Fibroblast of skin of scalp (primary cell): ENCODE measurements around the gene KCP.
A peak's percentile ranks its signal among the peaks of the same experiment; 100 is the strongest.

Source experiments
- DNase-seq: peaks from one replicate; pipeline ENCODE4 v3.0.0-alpha.2; 2013

KCP gene

DNA sequence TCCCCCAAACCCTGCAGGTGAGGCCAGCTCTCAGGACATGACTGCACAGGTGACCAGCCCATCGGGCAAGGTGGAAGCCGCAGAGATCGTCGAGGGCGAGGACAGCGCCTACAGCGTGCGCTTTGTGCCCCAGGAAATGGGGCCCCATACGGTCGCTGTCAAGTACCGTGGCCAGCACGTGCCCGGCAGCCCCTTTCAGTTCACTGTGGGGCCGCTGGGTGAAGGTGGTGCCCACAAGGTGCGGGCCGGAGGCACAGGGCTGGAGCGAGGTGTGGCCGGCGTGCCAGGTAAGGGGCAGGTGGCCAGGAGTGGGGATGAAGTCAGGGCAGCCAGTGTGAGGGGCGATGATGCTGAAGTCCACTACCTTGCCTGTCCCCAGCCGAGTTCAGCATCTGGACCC is 56.1 kb downstream of the KCP start:
- no peak for DNase-seq

DNA sequence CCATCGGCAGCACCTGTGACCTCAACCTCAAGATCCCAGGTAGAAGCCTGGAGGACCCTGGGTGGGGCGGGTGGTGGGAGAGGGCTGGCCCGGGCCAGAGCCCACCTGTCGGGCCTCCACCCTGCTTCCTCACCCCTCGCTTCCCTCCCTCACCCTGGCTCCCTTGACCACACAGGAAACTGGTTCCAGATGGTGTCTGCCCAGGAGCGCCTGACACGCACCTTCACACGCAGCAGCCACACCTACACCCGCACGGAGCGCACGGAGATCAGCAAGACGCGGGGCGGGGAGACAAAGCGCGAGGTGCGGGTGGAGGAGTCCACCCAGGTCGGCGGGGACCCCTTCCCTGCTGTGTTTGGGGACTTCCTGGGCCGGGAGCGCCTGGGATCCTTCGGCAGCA is 56.7 kb downstream of the KCP start:
- no peak for DNase-seq

DNA sequence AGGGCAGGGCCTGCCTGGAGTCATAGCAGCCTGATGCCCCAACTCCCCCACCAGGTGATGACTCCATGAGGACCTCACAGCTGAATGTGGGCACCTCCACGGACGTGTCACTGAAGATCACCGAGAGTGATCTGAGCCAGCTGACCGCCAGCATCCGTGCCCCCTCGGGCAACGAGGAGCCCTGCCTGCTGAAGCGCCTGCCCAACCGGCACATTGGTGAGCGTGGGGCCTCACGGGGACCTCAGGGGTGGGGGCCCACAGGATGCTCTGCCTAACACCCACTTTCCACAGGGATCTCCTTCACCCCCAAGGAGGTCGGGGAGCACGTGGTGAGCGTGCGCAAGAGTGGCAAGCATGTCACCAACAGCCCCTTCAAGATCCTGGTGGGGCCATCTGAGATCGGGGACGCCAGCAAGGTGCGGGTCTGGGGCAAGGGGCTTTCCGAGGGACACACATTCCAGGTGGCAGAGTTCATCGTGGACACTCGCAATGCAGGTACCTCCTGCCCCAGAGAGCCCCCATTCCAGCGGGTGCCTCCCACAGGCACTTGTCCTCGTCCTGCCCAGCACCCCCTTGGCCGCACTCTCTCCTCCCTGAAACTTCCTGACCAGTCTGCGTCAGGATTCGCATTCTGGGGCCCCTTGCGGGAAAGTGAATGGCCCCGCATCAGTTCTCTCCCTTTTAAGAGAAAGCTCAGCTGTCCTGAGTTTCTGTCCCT is 57.8 kb downstream of the KCP start:
- DNase-seq, result no peak

DNA sequence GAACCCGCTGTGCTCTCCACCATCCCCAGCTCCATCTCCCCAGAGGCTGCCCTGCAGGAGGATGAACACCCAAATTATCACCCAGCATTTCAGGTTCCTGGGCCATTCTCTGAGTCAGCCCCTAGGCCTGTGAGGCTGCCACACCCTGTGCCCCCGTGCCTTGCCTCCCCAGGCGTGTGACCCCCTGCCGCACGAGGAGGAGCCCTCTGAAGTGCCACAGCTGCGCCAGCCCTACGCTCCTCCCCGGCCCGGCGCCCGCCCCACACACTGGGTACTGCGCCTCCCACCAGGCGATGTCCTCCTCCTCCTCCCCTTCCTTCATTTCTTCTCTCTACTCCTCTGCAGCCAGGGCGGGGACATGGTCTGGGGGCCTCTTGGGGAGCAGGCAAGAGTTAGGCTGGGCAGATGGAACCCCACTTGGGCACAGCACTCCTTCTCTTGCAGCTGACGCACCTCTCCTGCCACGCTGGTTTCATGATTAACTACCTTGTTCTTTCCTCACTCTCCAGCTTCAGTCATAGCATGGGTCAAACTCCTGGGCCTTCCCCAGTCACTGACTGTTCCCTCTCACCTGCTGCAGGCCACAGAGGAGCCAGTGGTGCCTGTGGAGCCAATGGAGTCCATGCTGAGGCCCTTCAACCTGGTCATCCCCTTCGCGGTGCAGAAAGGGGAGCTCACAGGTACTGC is 60.6 kb downstream of the KCP start:
- no peak for DNase-seq

DNA sequence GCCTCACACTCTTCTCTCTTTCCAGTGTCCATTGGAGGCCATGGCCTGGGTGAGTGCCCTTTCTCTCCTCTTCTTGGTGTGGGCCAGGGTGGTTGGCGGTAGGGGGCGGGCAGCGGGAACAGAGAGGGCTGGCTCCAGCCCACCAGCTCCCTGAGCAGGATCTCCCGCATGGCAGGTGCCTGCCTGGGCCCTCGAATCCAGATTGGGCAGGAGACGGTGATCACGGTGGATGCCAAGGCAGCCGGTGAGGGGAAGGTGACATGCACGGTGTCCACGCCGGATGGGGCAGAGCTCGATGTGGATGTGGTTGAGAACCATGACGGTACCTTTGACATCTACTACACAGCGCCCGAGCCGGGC is 61.4 kb downstream of the KCP start:
- no peak for DNase-seq

DNA sequence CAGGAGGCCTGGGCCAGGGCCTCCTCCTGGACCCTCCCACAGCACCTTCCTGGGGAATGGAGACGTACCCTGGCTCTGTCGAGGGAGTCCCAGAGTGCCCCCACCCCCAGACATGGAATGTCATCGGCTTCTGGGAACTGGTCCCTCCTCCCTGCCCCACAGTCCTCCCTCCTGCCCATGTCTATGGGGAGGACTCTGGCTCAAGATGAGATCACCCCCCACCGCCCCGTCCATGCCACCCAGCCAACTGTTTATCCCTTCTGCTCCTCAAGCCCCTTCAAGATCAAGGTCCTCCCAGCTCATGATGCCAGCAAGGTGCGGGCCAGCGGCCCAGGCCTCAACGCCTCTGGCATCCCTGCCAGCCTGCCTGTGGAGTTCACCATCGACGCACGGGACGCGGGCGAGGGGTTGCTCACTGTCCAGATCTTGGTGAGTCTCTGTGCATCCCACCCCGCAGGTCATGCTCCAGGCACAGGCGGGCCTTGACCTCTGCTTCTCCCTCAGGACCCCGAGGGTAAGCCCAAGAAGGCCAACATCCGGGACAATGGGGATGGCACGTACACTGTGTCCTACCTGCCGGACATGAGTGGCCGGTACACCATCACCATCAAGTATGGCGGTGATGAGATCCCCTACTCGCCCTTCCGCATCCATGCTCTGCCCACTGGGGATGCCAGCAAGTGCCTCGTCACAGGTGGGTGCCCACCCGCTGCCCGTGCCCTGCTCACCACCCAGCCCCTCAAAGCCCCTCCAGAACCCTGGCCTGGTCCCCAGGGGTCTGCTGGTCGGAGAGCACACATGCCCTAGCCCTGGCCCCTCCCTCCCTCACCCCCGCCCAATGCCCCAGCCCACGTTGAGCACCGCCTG is 62.0 kb downstream of the KCP start:
- no peak for DNase-seq

DNA sequence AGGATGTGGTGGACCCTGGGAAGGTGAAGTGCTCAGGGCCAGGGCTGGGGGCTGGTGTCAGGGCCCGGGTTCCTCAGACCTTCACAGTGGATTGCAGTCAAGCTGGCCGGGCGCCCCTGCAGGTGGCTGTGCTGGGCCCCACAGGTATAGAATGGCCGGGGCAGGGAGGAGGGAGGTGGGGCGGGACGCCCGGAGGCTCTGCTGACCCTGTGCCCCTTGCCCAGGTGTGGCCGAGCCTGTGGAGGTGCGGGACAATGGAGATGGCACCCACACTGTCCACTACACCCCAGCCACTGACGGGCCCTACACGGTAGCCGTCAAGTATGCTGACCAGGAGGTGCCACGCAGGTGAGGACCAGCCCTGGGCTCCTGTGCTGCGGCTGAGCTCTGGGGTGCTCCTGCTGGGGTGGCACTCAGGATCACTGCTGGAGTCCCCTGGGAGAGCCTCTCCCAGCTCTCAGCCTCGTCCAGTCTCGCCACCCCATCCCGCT is 62.7 kb downstream of the KCP start:
- no peak for DNase-seq

DNA sequence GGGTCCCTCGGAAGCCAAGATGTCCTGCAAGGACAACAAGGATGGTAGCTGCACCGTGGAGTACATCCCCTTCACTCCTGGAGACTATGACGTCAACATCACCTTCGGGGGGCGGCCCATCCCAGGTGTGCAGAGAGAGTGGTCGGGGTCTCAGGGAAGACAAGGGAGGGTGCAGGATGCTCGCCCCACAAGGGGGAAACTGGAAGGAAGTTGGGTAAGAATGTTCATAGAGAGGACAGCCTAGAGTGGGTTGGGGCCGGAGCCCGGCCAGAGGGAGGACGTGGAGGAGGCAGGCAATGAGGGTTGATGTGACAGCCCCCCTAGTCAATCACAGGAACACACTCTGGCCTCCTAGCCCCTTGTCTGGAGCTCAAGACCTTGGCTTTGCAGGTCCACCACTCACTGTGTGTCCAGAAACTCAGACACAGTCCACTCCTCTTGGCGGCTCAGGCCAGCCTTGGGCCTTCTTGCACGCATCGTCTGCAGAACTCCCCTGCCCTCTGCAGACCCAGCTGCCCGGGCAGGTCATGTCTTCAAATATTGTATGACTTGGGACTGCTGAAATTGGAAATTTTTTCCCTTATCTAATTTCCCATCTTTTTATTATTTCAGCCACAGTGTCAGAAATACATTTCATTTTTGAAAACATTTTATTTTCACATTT is 63.6 kb downstream of the KCP start:
- DNase-seq, result no peak

DNA sequence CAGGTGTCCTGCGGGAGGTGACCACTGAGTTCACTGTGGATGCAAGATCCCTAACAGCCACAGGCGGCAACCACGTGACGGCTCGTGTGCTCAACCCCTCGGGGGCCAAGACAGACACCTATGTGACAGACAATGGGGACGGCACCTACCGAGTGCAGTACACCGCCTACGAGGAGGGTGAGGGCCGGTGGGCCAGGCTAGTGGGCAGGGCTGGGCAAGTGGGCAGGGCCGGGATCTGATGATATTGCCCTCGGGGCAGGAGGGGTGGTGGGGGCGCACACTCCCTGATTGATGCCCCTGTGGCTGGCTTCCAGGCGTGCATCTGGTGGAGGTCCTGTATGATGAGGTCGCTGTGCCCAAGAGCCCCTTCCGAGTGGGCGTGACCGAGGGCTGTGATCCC is 64.5 kb downstream of the KCP start:
- no peak for DNase-seq

DNA sequence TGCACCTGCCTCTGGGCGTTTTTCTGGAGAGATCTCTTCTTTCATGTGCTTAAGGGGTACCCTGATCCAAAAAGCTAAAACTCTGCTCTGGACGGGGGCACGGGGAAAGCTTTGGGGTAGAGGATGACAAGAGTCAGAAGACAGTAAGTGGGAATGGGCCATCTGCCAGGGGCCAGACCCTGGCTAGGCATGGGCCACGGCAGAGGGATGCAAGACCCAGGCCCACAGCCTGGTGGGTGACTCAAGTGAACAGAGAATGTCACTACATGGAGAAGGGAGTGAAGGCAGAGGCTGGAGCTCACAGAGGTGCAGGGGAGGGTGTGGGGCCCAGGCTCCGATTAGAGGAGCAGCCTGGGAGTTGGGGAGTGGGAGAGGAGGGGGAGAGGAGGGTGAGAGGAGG is 65.0 kb downstream of the KCP start:
- DNase-seq, result no peak

DNA sequence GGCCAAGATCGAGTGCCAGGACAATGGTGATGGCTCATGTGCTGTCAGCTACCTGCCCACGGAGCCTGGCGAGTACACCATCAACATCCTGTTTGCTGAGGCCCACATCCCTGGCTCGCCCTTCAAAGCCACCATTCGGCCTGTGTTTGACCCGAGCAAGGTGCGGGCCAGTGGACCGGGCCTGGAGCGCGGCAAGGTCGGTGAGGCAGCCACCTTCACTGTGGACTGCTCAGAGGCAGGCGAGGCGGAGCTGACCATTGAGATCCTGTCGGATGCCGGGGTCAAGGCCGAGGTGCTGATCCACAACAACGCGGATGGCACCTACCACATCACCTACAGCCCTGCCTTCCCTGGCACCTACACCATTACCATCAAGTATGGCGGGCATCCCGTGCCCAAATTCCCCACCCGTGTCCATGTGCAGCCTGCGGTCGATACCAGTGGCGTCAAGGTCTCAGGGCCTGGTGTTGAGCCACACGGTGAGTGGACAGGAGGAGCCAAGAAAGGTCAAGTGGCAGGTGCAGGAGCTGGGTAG is 65.7 kb downstream of the KCP start:
- no peak for DNase-seq

DNA sequence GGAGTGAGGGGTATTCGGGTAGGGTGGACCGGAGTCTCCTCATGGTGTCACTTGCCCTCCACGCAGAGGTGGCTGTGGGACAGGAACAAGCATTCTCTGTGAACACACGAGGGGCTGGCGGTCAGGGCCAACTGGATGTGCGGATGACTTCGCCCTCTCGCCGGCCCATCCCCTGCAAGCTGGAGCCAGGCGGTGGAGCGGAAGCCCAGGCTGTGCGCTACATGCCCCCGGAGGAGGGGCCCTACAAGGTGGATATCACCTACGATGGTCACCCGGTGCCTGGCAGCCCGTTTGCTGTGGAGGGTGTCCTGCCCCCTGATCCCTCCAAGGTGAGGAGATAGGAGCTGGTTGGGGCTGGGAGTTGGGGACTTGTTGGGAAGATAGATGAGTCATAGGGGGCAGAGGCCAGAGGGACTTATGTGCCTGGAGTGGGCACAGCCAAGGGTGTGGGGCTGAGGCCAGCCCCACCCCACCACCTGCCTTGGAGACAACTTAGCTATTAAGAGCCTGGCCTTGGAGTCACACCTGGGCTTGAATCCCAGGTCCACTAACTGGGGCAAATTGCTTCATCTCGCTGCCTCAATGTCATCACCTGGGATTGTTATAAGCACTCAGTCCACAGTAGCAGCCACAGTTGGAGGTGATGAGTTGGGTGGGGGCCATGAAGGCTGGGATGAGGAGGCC is 66.4 kb downstream of the KCP start:
- DNase-seq, result no peak

DNA sequence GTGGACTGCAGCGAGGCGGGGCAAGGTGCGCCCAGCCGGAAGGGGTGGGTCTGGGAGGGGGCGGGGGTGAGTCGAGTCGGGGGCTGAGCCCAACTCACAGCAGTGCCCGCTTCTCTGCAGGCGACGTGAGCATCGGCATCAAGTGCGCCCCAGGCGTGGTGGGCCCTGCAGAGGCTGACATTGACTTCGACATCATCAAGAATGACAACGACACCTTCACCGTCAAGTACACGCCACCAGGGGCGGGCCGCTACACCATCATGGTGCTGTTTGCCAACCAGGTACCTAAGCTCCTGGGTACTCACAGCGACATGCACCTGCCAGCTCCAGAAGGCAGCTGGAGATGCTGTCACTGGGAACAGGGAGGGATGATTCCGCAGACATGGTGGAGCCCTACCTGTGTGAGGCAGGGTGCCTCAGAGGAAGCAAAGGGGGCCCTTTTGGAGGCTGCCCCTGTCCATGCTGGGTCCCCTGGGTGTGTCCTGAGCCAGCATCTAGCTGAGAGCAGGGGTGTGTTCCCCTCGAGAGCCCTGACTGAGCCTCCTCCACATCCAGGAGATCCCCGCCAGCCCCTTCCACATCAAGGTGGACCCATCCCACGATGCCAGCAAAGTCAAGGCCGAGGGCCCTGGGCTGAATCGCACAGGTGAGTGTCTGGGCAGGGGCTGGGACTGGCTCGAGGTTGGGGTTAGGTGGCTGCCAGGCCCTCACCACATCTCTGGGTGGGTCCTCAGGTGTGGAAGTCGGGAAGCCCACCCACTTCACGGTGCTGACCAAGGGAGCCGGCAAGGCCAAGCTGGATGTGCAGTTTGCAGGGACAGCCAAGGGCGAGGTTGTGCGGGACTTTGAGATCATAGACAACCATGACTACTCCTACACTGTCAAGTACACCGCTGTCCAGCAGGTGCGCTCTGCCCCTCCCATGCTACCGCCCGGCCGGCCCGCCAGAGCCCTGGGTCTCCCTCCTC is 67.6 kb downstream of the KCP start:
- DNase-seq, result no peak

DNA sequence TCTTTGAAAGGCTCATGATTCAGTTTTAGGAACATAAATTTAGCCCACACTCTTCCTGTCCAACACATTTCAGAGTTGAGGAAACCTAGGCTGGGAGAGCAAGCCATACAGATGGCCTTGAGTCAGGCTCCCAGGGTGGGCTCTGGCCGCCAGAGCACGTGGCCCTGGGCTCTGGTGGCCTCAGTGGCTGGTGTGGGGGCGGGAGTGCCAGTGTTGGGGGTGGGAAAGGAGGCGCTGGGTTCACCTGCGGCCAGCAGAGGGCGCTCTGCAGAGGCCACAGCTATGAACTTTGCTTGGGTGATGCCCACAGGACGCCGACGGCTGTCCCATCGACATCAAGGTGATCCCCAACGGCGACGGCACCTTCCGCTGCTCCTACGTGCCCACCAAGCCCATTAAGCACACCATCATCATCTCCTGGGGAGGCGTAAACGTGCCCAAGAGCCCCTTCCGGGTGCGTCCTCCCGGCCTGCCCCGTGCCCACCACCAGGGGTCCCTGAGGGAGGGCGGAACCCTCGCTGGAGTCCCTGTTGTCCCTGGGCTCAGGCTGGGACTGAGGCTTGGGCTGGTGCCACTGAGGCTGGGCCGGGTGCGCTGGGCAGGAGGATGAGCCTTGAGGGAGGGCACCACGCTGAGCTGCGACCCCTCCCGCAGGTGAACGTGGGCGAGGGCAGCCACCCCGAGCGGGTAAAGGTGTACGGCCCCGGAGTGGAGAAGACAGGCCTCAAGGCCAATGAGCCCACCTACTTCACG is 68.4 kb downstream of the KCP start:
- peak; percentile 55 for DNase-seq

DNA sequence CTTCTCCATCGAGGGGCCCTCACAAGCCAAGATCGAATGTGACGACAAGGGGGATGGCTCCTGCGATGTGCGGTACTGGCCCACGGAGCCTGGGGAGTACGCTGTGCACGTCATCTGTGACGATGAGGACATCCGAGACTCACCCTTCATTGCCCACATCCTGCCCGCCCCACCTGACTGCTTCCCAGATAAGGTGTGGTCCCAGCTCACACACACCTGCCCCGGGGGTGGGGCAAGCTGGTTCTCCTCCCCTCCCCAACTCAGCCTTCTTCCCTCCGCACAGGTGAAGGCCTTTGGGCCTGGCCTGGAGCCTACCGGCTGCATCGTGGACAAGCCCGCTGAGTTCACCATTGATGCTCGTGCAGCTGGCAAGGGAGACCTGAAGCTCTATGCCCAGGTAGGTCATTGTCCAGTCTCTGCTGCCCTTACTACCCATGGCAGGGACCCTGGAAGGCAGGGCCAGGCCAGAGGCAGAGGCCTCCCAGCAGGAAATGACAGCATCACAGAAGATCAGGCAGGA is 69.3 kb downstream of the KCP start:
- DNase-seq, result no peak

DNA sequence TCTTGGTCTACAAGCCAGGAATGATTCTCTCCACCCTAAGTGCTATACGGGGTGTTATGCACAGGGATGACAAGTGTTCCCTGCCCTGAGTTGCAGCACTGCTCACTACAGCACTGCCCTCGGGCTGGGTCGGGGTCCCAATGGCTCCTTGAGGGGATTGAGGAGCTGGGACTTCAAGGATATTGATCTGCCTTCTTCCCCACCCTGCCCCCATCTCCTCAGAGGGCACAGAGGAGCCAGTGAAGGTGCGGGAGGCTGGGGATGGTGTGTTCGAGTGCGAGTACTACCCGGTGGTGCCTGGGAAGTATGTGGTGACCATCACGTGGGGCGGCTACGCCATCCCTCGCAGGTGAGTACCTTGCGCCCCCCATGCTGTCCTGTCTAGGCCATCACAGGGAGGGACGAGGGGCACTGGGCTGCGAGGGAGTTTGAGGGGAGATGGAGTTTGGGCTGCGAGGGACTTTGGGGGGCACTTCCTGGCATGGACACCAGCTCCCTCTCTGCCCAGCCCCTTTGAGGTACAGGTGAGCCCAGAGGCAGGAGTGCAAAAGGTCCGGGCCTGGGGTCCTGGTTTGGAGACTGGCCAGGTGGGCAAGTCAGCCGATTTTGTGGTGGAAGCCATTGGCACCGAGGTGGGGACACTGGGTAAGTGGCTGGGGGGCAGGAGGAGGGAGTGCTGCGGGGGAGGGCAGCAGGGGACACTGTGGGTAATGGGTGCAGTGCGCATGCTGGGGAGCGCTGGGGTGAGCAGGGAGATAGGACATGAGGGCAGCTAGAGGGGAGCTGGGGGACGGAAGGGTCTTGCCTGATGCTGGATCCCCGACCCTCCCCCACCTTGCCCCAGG is 70.0 kb downstream of the KCP start:
- no peak for DNase-seq

DNA sequence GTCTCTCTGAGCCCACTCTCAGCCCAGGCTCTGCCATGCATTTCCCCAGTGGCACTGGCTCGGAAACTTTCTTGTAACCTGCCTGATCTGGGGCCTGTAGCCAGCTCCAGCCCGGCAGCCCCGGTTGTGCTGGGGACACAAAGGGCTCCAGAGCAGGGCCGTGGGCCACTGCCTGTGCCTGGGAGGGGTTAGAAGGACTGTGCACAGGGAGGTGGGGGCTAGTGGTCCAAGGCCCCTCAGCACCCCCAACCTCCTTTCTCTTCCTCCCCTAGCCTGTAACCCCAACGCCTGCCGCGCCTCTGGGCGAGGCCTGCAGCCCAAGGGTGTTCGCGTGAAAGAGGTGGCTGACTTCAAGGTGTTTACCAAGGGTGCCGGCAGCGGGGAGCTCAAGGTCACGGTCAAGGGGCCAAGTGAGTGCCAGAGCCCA is 70.7 kb downstream of the KCP start:
- DNase-seq, result no peak

DNA sequence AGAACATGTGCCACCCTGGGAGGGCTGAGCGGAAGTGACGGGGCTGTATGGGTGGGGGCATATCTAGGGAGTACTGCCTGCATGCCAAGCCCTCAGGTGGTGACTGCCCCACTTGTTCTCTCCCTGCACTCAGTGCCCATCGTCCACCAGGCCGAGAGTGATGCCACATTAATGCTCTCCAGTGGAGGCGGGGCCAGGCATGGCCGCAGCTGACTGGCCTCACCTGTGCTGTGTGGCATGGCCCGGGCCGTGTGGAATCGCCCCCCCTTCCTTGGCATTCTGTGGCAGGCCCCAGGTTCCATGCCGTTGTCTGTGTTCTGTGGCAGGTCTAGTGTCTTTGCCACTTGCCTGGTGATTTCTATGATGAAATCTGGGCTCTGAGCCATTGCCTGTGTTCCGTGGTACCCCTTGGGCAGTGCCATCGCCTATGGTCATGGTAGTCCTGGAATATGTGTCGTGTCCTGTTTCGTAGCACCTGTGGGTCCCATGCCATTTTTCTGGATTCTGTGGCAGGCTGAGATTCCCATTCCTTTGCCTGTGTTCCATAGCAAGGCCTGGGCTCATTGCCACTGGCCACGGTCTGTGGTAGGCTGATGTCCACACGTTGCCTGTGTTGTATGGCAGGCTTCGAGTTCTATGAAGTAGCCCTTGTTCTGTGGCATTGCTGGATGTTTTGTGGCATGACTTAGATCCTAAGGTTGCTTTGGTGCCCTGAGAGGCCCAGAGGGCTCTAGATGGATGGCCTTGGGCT is 71.4 kb downstream of the KCP start:
- no peak for DNase-seq
